HG03575 (cell line): ENCODE results near the gene TMCC2.
"Not testable (repeated sequence)": the region's sequence is repeated elsewhere in the genome, so short reads cannot be mapped to it uniquely, and the experiment has no call there.

ENCODE experiments used
- ATAC-seq: cut with Tn5 transposase; IDR thresholded peaks from one replicate; pipeline ENCODE4 v1.9.1; 2021; ENCODE audit not compliant: unreplicated experiment, insufficient number of reproducible peaks, low FRiP score; ENCODE audit errors: extremely low read depth

TMCC2 gene, protein sequence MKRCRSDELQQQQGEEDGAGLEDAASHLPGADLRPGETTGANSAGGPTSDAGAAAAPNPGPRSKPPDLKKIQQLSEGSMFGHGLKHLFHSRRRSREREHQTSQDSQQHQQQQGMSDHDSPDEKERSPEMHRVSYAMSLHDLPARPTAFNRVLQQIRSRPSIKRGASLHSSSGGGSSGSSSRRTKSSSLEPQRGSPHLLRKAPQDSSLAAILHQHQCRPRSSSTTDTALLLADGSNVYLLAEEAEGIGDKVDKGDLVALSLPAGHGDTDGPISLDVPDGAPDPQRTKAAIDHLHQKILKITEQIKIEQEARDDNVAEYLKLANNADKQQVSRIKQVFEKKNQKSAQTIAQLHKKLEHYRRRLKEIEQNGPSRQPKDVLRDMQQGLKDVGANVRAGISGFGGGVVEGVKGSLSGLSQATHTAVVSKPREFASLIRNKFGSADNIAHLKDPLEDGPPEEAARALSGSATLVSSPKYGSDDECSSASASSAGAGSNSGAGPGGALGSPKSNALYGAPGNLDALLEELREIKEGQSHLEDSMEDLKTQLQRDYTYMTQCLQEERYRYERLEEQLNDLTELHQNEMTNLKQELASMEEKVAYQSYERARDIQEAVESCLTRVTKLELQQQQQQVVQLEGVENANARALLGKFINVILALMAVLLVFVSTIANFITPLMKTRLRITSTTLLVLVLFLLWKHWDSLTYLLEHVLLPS

DNA sequence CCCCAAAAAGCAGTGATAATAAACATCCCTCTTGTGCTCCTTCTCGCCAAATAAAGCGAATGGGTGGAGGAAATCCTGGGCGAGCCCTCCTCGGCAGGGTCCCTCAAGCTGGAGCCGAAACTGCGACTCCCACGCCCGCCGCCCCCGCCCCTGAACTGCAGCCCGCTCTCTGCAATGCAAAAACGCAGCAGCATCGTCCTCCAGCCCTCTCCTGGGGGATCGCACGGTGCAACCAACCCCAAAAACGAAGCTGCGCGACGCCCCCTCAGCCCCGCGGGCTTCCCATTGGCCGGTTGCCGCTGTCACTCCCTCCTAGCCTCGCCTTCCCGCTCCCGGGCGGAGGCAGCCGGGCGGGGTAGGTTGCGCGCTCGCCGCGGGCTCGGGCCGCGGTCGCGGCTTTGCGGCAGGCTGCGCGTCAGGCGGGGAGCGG lies at the start of gene TMCC2:
Gene TMCC2 (plus strand): TSS at position 363 of the 430 bp plus-strand sequence. CDS start 619 bp downstream, outside the sequence.
- no peak for ATAC-seq

DNA sequence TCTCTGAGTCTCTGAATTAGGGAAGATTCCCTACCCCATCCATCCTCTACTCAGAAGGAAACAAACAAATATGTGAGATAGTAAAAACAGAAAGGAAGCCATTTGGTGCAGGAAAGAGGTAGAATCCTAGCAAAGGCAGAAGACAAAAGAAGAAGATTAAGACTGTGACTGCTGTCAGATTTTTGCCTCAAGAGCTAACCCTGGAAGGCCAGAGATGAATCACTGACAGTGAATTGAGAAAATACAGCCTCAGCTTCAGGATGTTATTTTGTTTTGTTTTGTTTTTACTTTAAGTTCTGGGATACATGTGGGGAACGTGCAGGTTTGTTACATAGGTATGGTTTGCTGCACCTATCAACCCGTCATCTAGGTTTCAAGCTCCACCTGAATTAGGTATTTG lies 47.9 kb upstream of the TMCC2 start:
- ATAC-seq: no peak

DNA sequence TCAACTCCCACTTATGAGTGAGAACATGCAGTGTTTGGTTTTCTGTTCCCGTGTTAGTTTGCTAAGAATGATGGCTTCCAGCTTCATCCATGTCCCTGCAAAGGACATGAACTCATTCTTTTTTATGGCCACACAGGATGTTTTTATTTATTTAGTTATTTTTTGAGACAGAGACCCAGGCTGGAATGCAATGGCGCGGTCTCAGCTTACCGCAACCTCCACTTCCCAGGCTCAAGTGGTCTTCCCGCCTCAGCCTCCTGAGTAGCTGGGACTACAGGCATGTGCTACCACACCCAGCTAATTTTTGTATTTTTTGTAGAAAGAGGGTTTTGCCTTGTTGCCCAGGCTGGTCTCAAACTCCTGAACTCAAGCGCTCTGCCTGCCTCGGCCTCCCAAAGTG lies 47.4 kb upstream of the TMCC2 start:
- ATAC-seq: not testable (repeated sequence)

DNA sequence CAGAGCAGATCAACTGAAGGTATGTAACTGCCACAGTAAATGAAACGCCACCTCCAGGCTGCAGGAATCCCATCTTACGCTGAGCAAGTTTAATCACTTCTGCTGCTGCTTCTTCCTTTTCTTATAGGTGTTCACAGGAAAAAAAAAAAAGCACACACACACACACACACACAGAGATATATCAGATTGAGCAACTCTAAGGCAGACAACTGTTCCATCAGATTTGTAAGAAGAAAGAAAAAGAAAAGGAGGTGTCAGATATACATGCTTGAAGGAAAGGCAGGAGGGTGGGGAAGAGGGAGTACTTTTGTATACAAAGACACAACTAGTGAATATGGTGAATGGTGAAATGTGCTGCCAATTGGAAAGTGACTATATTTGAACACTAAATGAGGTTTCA lies 44.8 kb upstream of the TMCC2 start:
- ATAC-seq: no peak

DNA sequence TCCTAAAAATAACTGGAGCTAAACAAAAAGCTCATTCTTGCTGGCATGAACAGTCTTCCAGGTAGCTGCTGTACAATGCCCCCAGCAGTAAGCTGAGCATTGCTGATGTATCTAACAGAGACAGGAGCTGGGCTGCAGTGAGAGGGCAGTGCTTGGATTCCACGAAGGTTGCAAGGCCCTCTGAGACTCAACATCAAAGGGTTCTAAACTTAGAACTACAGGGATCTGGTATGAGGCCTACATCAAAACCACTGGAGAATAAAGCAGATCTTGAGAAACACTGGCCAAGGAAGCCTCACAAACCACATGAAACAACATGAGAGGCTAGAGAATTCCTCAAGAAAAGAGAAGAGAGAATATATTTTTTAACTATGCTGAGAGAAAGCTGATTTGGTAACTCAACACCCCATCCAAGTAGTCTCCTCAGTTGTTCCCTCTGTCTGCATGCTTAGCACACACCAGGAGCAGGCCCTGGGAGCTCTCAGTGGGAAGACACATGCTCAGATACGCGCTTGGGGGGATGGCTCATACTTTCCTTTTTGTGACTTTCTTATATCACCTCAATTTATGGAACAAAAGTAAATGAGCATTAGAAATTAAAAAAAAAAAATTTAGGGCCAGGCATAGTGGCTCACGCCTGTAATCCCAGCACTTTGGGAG lies 43.9 kb upstream of the TMCC2 start:
- no peak for ATAC-seq

DNA sequence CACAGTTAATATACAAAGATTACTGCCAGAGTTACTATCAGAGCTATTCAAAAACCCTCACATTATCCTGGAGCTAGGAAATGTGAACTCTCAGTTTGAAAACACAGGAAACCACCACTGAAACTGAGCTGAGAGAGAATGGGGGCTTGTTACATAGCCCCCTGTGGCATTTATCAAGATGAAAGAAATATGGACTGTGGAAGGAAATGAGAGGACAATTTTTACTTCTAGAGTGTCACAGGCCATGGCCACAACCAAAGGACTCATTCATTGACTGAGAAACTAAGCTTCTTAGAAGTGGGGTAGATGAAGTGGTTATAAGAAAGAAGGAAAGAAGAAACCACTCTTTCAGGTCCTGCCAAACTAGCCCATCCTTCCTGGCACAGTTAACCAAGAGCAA lies 41.6 kb upstream of the TMCC2 start:
- no peak for ATAC-seq

DNA sequence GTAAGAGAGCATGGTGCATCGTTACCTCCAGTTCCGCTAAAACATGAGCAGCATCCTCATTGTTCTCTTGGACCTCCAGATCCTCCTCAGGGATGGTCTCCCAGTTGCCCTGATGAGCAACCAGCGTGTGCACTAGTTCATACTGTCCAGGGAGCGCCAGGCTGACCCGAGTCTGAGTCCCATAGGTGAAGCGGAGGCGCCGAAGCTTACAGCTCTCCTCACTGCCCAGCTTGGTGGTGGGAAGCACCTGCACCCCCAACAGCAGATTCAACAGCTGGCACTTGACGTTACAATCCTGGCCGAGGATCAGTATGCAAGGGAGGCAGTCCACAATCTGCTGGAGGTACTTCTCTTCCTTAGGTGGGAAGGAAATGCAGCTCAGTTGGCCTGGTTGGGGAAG lies 40.3 kb upstream of the TMCC2 start:
- no peak for ATAC-seq

DNA sequence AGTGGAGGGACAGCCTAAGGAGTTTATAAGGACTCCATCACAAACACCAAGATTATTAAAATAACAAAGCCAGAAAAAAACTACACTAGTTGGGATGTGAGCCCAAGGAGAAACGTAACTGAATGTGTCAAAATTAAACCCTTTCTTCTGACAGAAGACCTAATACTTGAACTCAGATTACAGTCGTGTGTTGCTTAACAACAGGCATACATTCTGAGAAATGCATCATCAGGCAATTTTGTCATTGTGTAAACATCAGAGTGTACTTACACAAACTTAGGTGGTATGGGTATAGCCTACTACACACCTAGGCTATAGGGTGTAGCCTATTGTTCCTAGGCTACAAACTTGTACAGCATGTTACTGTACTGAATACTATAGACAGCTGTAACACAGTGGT lies 39.6 kb upstream of the TMCC2 start:
- no peak for ATAC-seq

DNA sequence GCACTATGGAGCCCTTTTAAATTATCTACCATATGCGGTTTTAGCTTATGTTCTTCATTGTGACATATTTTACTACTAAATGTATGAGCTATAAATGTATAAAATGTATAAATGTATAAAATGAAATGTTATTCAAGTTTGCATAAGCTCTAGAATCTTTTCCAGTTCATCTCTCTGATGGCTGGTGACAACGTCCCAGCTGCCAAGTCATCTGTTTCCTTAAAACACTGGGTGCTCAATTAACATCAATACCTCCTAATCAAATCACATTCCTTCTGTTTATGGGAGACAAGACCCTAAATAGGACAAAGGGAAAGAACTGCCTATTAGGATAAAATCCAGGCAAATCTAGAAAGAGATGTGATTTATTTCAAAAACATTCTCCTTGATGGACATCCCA lies 39.1 kb upstream of the TMCC2 start:
- ATAC-seq: no peak

DNA sequence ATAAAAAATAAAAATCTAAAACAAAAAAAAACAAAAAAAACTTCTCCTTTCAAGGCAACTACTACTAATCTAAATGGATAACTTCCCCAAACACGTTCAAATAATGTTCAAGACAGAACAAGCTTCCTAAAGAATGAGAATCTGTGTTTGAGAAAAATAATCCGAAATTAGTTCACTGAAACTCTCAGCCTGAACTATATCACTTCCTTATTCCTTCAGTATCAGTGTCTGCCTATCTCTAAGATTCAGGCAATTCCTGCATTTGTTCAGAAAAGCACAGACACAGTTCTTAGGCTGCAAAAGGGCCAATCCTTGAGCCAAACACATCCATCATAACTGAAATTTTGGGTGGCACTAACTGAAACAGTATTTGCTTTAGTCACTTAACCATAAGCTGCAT lies 38.6 kb upstream of the TMCC2 start:
- no peak for ATAC-seq

DNA sequence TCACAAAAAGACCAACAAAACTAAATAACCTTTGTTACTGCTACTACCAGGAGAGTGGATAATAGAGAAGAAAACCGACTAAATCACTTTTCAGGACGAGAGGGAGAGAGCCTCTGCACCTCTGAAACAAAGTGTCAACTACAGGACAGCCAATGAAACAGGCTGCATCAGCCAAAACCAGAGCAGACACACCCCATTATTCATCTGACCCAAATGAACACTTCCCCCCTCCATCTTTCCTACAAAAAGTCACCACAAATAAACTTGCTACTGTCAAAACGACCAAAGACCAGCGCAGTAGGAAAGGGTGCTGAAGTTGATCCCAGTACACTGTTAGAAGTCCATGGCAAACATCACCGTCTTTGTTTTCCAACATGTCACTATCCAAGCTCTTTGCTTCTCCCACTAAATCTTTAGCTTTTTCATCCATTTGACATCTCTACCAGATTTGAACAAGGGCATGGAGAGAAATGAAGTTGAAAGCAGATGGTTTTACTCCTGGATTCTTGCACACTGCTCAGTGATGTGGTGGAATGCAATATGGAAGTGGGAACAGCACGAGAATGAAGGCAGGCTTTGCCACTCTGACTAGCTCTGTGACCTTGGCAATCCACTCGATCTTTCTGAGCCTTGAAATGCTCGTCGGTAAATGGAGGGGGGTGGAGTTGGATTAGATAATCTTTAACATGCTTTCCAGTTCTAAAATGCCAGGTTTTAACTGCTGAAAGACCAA lies 36.7 kb upstream of the TMCC2 start:
- ATAC-seq: no peak

DNA sequence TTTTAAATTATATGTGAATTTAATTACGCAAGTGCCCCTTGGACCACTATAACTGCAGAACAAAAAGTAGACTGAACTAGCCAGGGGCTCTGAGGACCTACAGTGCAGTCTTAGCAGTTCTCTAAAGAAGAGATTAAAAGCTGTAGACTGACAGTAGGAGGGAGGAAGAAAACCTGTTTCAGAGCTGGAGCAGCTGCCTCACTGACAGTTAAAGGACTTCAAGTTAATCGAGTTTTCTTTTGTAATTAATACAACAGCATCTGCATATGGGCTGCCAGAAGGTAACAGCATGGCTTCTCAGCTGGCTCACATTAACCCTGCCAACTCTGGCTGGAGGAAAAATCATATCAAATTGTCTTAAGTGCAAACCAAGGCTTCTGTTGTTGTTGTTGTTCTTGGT lies 36.1 kb upstream of the TMCC2 start:
- ATAC-seq: no peak

DNA sequence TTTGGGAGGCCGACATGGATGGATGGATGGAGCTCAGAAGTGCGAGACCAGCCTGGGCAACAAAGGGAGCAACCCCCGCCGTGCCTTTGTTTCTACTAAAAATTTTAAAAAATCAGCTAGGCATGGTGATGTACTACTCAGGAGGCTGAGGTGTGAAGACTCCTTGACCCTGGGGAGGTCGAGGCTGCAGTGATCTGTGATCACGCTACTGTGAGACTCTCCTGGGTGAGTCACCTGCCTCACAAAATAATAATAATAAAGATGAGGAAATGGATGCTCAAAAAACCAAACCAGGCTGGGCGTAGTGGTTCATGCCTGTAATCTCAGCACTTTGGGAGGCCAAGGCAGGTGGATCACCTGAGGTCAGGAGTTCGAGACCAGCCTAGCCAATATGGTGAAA lies 35.5 kb upstream of the TMCC2 start:
- no peak for ATAC-seq

DNA sequence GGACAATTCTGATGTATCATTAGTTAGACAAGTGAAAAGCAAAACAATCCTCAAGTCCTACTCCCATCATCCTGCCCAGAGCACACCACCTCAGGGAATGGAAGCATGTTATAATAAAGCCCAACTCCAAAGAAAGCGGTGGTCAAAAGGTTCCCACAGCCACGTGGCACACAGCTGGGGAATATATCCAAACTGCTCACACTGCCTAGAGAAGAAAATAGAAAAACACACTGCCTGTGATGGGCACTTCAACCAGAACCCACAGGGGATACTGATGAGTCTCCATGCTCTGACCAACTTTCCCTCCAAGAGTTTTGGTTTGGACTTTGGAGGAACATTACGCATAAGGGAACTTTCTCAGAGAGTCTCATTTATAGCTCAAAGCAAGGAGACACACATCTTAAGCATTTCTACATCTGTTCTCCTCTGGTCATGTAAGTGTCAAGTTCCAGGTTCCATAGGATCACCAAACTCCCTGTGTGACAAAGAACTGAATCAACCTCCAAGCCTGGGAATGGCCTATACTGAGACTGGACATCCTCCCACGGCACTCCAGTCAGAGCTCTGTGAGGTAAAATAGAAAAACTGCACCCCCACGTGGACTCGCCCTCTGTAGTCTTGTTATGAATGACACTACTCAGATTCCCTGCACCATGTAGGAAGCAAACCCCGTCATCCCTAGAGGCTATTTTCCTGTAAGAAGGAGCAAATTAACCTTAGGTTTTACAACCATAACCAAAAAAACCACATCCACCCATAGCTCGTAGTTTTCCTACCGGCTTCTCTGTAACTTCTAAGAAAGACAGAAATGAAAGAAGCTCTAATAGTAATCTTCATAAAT lies 28.4 kb upstream of the TMCC2 start:
- no peak for ATAC-seq

DNA sequence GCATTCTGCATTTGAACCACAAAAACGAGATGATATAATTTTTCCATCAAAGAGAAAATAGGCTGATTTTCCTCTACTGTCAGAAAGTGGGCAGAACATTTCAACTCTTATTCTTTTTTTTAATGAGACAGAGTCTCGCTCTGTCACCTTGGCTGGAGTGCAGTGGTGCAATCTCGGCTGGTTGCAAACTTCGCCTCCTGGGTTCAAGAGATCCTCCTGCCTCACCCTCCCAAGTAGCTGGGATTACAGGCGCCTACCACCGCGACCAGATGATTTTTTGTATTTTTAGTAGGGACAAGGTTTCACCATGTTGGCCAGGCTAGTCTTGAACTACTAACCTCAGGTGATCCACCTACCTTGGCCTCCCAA lies 27.8 kb upstream of the TMCC2 start:
- ATAC-seq: no peak

DNA sequence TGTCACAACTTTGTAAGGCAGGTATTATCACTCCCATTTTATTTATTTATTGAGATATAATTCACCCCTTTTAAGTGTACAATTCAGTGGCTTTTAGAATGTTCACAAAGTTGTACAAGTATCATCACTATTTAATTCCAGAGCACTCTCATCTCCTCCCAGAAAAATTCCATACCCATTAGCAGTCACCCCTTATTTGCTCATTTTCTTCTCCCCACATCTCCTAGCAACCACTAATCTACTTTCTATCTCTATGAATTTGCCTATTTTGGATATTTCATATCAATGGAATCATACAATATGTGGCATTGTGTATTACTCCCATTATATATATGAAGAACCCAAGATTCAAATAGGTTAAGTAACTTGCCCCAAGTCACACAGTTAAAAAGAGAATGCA lies 23.2 kb upstream of the TMCC2 start:
- ATAC-seq: no peak

DNA sequence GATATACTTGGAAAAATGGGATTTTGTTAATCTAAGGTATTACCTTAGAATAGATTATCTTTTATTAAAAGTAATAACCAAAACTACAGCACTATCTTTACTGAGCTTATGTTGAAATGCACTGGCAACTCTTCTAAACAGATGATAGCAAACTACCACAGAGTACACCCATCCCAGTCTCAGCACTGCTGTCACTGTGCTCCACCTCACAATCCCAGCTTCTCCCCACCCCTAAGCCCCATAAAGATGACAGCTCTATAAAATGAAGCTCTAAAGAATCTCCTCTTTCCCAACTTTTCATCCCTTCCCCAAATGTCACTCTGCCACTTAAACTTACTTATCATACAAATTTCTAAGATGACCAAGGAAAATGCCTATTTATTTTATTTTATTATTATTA lies 22.7 kb upstream of the TMCC2 start:
- no peak for ATAC-seq

DNA sequence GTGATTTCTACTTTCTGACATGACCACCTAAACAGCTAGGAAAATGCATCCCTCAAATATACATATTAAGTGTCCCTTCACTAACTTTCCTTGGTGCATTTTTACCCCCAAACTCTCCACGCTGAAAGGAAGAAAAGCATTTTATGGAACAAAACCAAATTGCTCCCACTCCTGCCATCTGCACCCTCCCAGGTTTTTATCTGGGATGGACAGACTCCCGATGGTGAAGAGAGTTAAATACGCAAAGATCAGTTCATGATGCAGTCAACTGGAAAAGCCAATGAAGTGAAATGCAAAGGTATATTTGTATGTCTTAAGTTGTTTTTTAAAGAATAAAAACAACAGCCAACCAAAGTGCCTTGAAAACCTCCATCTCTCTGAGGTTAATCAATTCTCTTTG lies 18.9 kb upstream of the TMCC2 start:
- ATAC-seq: no peak

DNA sequence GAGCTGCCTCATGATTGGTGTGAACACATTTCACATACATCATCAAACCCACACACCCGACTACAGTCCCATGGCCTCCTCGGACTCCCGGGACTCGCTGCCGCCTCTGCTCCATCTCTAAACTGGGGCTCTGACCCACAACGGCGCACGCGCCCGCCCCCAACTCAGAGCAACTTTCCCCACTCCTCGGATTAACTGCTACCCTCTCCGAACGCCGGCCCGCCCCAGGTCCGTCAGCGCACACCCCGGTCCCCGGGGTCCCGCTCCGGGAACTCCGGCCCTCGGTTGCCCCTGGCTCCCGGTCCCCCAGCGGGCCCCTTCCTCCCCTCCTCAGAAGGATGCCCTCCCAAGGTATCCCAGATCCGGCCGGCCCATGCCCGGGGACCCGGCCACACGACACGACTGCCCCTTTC lies 17.0 kb upstream of the TMCC2 start:
- no peak for ATAC-seq
